DND-41 (cell line): ENCODE measurements around the gene OST4.

ENCODE experiments used
- CTCF ChIP-seq: IDR thresholded peaks from 2 replicates; pipeline ENCODE4 v1.5.1; 2012; ENCODE audit warnings: borderline replicate concordance, low read length, moderate library complexity, mild to moderate bottlenecking; ENCODE audit not compliant: poor library complexity, severe bottlenecking; ENCODE audit errors: extremely low read depth
- EZH2 ChIP-seq: IDR thresholded peaks from 3 replicates; pipeline ENCODE4 v1.6.1; 2012; ENCODE audit warnings: borderline replicate concordance, low read depth, mild to moderate bottlenecking, moderate library complexity, low read length, inconsistent platforms; ENCODE audit not compliant: severe bottlenecking

GRCh38 chr2:27073782-27074181 lies 2.3 kb upstream of the OST4 start:
- TF ChIP-seq CTCF (no peak), EZH2 (no peak)
